ENCODE results near the gene PARVA.

Gene PARVA

DNA sequence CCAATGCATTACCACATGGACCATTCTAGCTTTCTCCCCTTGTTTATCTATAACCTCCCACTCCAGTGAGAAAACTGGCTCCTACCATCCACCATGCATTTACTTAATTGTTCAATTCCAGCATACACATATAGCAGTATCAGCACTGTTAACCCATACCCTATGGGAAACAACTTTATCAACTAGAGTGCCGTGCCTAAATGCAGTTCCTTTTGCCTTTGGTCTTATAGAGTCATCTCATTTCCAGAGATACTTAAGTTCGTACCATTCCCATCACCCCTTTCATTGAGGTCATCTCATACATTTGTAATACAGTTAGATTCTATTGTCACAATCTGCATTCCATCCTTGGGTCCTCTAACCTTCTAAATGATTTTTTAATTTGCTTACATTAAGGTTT lies 86.9 kb downstream of the PARVA start:
- DNase-seq: no peak

DNA sequence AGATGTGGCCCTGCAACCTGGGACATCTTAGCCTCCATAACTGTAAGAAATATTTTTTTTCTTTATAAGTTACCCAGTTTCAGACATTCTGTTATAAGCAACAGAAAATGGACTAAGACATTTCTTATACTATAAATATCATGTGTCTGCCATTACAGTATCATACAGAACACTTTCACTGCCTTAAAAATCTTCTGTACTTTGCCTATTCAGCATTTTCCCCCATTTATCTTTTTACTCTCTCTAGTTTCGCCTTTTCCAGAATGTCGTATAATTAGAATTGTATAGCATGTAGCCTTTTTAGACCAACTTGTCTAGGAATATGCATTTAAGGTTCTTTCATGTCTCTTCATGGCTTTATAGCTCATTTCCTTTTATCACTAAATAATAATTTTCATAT lies 88.0 kb downstream of the PARVA start:
- no peak for DNase-seq

DNA sequence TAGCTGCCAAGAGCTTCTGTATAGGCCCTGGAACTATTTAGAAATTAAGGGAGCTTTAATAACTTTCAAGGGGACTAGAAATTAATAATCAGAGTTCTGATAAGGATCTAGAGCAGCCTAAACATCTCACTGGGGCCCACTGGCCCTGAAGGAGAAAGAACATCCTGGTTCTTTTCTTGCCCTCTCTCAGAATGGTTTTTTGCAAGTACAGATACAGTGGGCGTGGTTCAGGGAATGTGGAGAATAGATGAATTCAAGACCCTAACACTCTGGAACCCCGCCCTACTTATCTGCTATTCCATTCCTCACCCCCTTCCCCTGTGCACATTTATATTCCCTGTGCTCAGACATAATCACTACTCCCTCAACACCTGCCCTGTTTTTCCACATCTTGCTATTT lies 90.2 kb downstream of the PARVA start:
- no peak for DNase-seq

DNA sequence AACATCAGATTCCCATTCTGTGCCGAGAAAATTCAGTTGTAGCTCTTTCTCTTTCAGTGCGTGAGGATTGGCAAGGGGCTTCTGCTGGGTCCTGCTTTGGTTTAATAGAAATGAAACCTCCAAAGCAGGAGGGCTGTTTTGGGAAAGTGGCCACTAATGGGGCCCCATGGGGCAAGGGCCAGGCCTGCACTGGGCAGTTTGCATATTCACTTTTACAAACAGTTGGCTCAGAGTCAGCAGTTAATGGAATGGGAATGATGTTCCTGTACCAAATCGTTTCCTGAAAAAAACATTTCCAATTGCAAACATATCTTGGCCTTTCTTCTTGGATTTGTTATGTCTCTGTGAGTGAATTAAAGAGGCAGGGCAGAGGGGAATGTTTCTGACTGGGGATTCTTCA lies 92.1 kb downstream of the PARVA start:
- DNase-seq: no peak

DNA sequence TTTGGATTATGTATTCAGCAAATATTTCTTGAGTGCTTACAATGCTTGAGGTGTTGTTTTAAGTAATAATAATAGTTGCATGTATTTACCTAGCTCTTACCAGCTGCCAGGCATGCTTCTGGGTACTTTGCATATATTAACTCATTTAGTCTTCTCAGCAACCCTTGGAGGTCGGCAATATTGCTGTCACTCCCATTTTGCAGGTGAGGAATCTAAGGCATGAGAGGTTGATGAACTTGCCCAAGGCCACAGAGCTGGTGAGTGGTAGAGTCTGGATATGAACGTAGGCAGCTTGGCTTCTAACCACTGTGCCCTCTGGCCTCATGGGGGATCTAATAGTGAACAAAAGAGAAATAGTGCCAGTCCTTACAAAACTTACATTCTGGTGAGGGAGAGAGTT lies 92.9 kb downstream of the PARVA start:
- no peak for DNase-seq

DNA sequence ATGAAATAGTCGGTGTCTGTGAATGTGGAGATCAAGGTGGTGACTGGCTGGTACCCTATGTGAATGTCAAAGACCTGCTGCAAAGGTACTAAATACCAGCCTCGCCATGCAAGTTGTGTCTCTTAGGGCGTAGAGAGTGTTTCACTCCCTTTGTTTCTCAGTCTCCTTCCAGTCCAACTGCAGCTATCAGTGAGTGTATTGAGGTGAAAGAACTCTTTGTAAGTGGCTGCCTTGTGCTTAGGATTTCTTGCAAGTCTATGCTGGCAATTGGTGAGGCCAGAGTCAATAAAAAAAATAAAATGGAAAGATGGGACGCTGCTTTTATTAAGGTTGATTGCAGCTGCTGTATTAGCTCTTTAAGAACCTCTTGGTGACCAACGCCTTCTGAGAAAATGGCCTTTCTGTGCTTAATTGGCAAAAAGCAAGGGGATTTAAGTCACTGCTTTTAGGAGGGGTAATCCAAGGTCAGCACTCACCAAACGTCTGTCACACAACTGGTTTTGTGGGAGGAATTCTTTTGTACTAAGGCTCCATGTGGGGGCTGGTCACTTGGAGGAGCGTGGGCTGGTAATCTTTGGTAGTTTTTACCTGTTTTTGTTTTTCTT lies 95.1 kb downstream of the PARVA start:
- no peak for DNase-seq

DNA sequence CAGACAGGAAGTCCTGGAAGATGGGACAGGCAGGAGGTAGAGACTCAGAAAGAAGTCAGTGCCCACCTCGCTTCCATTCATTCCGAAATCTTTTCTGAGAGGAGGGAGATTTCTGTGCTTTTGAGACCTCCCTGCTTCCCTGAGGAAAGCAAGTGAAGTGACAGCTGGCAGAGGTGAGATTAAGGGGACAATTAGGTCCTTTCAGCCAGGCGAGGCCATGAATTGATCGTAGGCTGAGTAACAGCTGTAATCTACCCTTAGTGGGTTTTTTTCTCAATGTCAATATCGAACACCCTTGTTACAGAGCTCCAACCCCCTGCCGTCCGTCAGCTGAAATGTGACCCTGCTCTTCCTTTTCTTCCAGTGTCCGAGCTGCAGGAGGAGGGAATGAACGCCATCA lies 96.0 kb downstream of the PARVA start:
- no peak for DNase-seq

DNA sequence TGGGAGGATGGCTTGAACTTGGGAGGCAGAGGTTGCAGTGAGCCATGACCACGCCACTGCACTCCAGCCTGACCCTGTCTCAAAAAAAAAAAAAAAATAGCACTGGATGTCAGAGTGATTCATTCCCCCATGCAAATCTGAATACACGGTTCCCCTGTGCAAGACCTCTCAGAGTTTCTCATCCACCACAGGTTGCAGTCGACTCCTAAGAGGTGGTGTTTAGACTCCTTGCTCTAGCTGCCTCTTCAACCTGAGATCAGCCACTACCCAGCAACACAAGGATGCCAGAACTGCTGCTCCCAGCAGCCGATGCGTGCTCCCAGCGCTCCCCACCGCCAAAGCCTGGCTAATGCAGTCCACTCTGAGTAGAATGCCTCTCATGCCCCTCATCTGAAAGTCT lies 97.5 kb downstream of the PARVA start:
- no peak for DNase-seq

DNA sequence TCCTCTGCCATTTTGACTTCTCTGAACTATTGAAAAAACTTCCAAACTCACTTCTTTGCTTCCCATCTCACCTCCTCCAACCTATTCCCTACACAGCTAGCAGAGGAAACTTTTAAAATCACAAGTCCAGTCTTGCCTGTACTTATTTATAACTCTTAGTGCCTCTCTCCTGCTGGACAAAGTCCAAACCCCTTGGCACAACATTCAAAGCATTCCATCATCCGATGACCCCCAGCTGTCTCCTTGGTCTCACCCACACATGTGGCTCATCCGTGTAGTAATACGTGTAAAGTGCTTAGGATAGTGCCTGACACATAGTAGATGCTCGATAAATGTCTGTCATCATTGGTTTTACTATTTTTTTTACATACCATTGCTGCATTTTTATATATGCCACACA lies 101.4 kb downstream of the PARVA start:
- no peak for DNase-seq

DNA sequence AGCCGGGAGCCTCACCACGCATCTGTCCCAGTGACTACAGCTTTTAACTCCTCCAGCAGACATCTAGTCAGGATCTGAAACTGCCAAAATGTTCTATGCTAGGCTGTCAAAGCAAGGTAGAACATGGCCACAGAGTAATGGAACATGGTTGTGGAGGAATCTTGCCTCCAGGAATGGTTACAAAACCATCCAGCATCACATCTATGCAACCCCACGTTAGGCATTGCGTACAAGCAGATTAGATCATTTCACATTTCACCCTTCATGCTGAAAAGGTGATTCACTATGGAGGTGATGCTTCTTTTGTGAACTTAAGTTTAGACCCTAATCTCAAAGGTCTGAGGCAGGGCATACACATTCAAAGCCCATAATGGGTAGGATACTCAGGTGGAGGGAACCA lies 103.0 kb downstream of the PARVA start:
- DNase-seq: no peak

DNA sequence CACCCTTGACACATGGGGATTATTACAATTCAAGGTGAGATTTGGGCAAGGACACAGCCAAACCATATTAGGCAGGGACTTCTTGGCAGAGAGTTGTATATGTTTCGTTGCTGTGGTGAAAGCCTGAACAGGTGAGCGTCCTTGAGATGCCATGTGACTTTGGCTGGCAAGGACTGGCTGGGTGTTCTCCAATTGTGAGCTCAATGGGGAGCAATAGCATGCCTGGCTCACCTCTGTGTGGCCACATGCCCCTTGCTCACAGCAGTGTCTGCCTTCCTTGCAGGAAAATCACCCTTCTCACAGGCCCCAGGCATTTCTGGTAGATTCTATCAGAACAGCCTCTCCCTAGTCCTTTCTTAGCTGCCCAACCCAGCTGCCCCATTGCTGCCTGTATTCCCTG lies 105.5 kb downstream of the PARVA start:
- no peak for DNase-seq

DNA sequence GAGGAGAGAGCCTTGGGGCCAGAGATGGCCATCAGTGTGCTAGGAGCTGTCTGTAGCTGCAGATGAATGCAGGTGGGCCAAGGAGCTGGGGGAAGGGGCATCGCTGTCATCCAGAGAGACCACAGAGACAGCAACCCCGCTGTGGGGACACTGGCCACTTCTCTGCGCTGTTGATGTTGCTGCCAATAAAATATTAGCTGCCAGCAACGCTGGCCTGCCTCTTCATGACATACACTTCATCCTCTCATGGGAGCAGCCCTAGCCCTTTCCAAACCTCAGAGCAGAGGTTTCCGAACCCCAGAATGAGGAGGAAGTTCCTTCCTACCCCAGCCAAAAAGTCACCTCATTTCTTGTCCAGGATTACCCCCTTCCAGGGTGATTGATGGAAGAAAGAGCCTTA lies 106.2 kb downstream of the PARVA start:
- no peak for DNase-seq

DNA sequence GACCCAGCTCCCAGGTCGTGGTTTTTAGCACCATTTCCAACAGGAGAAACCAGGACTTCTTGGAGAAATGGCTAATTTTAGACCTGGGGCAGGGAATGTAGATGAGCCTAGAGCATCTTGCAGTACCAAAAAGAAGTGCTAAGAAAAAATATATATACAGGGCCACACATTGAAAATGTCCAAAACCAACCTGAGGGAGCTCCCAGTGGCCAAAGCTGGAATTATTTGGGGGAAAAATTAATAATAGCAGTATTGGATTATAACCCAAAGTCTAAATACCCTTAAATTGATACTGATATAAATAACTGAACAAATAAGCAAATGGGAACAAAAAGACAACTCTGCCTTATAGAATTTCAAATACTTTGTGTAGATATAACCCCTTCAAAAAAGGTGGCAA lies 108.0 kb downstream of the PARVA start:
- DNase-seq: no peak

DNA sequence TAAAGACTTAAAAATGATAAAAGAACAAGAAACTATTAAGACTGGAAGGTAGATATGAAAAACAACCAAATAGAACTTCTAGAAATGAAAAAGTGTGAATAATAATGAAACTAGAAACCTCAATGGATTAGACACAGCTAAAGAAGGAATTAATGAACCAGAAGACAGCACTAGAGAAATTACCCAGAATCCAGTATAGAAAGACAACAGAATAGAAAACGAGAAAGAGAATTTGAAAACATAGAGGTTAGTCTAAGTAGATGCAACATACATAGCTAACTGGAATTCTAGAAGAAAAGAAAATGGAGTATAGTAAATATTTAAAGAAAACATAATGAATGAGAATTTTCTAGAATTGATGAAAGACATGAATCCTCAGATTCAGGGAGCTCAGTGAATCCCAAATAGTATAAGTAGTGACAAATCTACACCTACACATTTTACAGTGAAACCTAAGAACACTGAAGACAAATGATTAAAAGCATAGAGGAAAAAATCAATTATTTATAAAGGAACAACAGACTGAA lies 111.9 kb downstream of the PARVA start:
- DNase-seq: no peak

DNA sequence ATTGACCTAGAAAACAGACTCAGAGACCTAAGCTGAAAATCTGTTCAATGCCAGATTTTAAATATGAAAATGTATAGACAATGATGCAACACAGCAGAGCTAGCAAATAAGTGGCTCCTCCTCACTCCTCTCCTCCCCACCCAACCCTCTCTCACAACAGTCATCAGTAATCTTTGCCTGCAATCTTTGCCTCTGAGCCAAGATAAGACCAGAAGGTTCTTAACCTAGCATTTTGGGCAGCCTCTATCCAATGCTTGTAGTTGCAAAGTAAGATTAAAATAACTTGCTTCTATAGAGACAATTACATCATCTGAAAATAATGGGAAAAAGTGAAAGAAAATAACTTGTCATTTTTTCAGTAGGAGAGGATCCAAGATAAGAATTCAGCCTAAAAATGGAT lies 117.3 kb downstream of the PARVA start:
- DNase-seq: no peak

DNA sequence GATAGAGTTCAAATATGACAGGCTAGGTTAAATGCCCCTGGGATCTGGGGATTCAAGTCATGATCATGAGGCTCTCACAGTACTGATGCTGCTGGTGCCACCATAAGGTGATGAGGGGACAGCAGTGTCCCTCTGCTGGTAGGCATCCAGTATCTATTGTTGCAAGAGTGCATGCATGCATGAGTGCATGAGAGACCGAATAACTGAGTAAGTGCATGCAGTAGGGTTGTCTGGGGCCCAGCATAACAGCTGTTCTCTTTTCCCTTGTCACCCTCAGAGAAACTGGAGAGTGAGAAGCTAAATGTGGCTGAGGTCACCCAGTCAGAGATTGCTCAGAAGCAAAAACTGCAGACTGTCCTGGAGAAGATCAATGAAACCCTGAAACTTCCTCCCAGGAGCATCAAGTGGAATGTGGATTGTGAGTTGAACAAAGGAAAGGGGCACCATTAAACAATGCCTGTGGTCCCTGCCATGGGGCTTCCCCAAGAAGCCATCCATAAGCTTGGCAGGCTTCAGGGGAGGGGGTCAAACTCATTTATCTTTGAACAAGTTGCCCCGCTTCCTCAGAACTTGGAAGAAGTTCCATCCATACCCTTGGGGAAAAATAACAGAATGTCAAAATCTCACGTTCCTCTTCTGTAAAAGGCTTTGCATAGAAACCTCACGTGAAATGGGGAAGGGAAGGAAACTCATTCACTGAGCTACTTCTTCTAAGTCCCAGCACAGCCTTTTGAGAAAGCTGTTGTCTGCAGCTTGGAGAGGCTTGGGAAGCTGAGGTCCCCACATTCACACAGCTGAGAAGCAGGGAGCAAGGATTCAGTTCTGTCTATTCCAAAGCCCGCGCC lies 119.0 kb downstream of the PARVA start:
- no peak for DNase-seq

DNA sequence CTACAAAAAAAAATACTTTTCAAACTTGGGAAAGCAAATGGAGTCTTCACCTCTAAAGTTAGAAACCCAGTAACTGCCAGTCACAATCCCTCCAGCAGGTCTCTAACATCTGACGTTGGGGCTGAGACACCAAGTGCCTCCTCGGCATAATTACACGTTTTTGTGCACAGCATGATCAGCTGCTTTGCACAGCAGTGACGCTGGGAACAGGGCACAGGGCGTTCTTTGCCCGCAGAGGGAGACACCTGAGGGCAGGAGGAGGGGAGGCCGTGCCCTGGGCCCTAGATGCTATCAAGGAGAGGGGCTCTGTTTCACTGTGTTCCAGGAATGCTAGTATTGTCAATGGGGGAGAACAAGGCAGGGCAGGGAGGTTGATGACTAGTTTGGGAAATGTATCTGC lies 120.1 kb downstream of the PARVA start:
- no peak for DNase-seq

DNA sequence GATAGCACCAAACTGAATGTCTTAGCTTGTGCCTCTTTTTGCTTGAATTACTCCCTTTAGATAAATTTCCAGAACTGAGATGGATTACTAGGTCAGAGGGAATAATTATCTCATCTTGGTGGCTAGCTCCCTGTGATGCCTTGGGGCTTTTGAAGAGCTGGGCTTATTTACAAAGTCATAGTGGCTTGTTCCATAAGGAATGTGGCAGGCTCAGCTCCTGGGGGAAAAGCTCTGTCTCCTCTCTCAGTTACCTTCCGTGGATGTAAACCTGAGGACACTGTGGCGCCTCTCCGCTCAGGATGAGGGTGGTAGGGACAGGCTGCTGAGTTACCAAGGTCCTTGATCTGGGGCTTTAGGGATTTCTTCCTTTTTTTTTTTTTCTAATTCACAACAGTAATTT lies 121.7 kb downstream of the PARVA start:
- DNase-seq: no peak

DNA sequence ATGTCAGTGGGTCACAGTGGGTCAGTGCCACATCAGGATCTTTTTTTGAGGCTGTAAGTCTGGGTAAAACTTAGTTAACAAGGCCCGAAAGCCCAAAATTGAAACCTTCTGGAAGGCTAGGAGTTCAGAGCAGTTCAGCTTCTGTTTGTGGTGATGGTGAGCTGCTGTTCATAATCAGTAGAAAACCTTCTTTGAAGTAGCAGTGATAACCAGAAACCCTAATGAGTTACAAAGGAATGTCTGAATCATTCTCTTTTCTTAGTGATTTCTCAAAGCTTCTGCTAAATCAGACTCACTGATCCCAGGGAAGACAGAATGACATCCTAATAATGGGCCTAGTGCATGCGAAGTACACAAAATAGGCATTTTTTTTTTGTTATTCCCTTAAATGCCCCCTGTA lies 124.7 kb downstream of the PARVA start:
- DNase-seq: no peak

DNA sequence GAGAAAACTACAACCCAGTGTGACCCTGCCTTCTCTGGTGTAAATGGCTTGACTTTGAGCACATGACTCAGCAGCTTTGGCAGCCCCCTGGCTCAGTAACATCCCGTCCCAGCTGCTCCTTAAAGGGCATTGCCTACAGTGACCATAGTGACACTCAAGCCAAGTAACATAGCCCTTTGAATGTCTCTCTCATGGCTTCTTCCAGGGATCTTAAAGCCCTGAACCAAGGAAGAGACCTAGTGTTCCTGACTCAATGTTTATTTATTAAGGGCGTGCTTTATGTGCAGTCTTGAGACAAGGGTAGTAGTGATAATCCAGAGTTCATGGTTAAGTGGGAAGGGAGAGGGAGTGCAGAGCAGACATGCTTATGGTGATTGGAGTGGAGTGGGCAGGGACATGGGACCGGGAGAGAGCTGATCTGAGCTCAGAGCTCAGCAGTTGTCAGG lies 125.7 kb downstream of the PARVA start:
- DNase-seq: no peak

DNA sequence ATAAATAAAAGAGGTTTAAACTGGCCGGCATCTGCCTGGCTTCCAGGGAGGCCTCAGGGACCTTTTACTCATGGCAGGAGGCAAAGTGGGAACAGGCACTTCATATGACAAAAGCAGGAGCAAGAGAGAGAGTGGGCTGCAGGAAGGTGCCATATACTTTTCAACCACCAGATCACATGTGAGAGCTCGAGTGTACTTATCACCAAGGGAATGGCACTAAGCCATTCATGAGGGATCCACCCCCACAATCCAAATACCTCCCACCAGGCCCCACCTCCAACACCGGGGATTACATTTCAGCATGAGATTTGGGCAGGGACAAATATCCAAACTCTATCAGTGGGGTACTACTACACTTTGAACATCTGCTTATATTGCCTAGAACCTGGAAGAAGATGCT lies 126.5 kb downstream of the PARVA start:
- DNase-seq: no peak

DNA sequence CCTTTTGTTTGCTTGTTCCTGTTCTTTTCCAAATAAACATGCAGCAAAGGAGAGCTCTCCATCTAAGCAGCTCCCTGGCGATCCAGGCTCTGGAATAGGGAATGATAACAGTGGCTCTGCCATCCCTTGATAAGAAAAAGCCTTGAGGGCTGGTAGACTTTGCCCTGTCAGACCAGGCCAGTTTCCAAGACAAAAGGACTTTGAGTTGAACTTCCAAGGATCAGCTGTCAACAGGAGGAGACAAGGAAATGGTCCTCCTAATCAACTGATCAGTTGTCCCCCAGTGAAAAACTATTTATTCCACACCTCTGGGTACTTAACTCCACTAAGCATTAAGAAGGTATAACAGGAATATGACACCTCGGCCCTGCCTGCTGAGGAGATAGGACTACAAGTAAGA lies 127.8 kb downstream of the PARVA start:
- DNase-seq: no peak

DNA sequence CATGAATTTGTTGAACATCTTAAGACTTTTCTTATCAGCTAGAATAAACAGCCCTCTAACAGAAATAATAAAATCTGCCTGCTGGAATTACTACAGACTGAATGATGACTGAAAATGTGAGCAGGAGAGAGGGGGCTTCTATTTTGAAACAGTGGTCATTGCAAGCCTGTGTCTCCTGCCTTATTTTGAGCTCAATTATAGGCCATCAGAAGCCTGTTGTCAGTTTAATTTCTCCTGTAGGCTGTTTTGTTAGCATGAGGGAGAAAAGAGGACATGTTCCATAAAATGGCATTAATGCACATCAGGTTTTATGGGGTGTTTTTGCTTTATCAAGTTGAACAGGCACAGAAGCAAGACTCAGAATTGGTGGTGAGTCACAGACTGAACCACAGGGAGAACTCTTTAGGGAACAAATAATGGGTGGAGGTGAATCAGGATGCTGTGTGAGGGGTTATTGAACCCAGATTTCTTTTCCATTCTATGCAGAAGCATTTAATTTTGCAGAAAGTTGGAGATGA lies 129.1 kb downstream of the PARVA start:
- no peak for DNase-seq

DNA sequence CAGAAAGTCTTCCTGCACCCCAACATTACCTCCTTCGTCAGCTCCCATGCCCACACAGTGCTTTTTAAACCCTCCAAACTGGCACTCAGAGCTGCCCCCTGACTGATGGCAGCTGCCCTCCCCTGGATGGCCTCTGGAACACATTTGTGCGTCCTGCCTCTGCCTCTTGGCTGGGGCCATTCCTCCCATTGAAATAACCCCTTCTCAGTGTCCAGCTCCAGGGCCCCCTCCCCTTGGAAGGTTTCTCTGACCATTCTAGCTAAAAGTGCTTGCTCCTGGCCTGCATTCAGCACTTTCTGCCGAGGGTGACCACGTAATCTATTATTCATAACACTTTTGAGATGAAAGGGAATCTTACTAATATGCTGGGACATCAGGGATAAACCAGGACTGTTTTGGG lies 130.0 kb downstream of the PARVA start:
- no peak for DNase-seq
